K562 (cell line): Measurements from ENCODE around the gene PPP1R3C. TPM values are rescaled to one million over a fixed set of nuclear protein-coding genes. Genes with fewer than 3 reads are reported as not detected.

Source experiments
- ARID1B ChIP-seq: fragments of 450-650 bp; IDR thresholded peaks from 2 replicates; pipeline ENCODE4 v1.6.1; 2016; ENCODE audit warnings: antibody characterized with exemption, mild to moderate bottlenecking, inconsistent platforms
- BDP1 ChIP-seq: IDR thresholded peaks from 3 replicates; pipeline ENCODE4 v1.6.1; 2011; ENCODE audit not compliant: insufficient read length, insufficient read depth
- CBFA2T2 ChIP-seq: fragments of 450-650 bp; conservative IDR thresholded peaks from 2 replicates; pipeline ENCODE4 v1.6.1; 2017; ENCODE audit warnings: mild to moderate bottlenecking
- CTBP1 ChIP-seq: fragments of 450-650 bp; IDR thresholded peaks from 2 replicates; pipeline ENCODE4 v1.6.1; 2016; ENCODE audit warnings: borderline replicate concordance
- DMBX1 ChIP-seq: fragments of 250-450 bp; sonication (Bioruptor Pico); IDR thresholded peaks from 2 replicates; pipeline ENCODE4 v1.8.0; 2022; ENCODE audit warnings: inconsistent platforms, mild to moderate bottlenecking, moderate library complexity, borderline replicate concordance
- EP400 ChIP-seq: fragments of 450-650 bp; IDR thresholded peaks from 2 replicates; pipeline ENCODE4 v1.6.1; 2017; ENCODE audit warnings: antibody characterized with exemption, mild to moderate bottlenecking, moderate library complexity
- GATAD2B ChIP-seq: fragments of 450-650 bp; IDR thresholded peaks from 2 replicates; pipeline ENCODE4 v1.6.1; 2017; ENCODE audit warnings: mild to moderate bottlenecking, borderline replicate concordance
- JUNB ChIP-seq: fragments of 450-650 bp; formaldehyde crosslinking; conservative IDR thresholded peaks from 2 replicates; pipeline ENCODE4 v1.4.0; 2020; ENCODE audit warnings: mild to moderate bottlenecking
- KLF16 ChIP-seq: IDR thresholded peaks from 2 replicates; pipeline ENCODE4 v1.6.1; 2016; ENCODE audit warnings: antibody characterized with exemption
- LARP7 ChIP-seq: fragments of 450-650 bp; IDR thresholded peaks from 2 replicates; pipeline ENCODE4 v1.6.1; 2016
- NKRF ChIP-seq: fragments of 450-650 bp; IDR thresholded peaks from 2 replicates; pipeline ENCODE4 v1.6.1; 2016; ENCODE audit warnings: borderline replicate concordance
- NR2C2 ChIP-seq, 2 experiments: fragments of 200-800 bp in 1 of 2; sonication (Bioruptor generic) in 1 of 2; sonication (generic) in 1 of 2; formaldehyde crosslinking in 1 of 2; IDR thresholded peaks; 2 replicates each; pipeline versions ENCODE4 v1.6.1 to v1.8.0; 2016 to 2022; ENCODE audit warnings: mild to moderate bottlenecking in 1 of 2, missing compliant biosample characterization in 1 of 2, missing genetic modification characterization in 1 of 2, missing genetic modification reagents in 1 of 2
- NUFIP1 ChIP-seq: fragments of 450-650 bp; IDR thresholded peaks from 2 replicates; pipeline ENCODE4 v1.6.1; 2018; ENCODE audit not compliant: partially characterized antibody
- PHB2 ChIP-seq: fragments of 450-650 bp; IDR thresholded peaks from 2 replicates; pipeline ENCODE4 v1.6.1; 2017; ENCODE audit warnings: low read depth
- PKNOX1 ChIP-seq: fragments of 450-650 bp; IDR thresholded peaks from 2 replicates; pipeline ENCODE4 v1.6.1; 2016
- SMARCE1 ChIP-seq: fragments of 450-650 bp; IDR thresholded peaks from 2 replicates; pipeline ENCODE4 v1.7.1; 2016; ENCODE audit warnings: mild to moderate bottlenecking
- YBX1 ChIP-seq: fragments of 450-650 bp; IDR thresholded peaks from 2 replicates; pipeline ENCODE4 v1.7.1; 2016; ENCODE audit warnings: mild to moderate bottlenecking
- ZBTB17 ChIP-seq: fragments of 450-650 bp; formaldehyde crosslinking; IDR thresholded peaks from 2 replicates; pipeline ENCODE4 v1.4.0; 2020; ENCODE audit warnings: mild to moderate bottlenecking
- ZBTB5 ChIP-seq: fragments of 450-650 bp; IDR thresholded peaks from 2 replicates; pipeline ENCODE4 v1.6.1; 2017; ENCODE audit warnings: antibody characterized with exemption
- ZC3H4 ChIP-seq: sonication (generic); formaldehyde crosslinking; IDR thresholded peaks from 2 replicates; pipeline ENCODE4 v1.9.0; 2021; ENCODE audit warnings: missing genetic modification reagents, borderline replicate concordance
- ZNF124 ChIP-seq: sonication (generic); formaldehyde crosslinking; IDR thresholded peaks from 2 replicates; pipeline ENCODE4 v1.8.1; 2022; ENCODE audit warnings: missing genetic modification reagents
- ZNF232 ChIP-seq: sonication (generic); formaldehyde crosslinking; IDR thresholded peaks from 2 replicates; pipeline ENCODE4 v1.8.0; 2022; ENCODE audit warnings: mild to moderate bottlenecking, missing genetic modification reagents
- ZNF277 ChIP-seq: fragments of 250-450 bp; sonication (Bioruptor Pico); IDR thresholded peaks from 2 replicates; pipeline ENCODE4 v1.8.0; 2022; ENCODE audit warnings: inconsistent platforms, mild to moderate bottlenecking, moderate library complexity, borderline replicate concordance
- ZNF551 ChIP-seq: fragments of 250-450 bp; sonication (Bioruptor Pico); IDR thresholded peaks from 2 replicates; pipeline ENCODE4 v1.5.0; 2021; ENCODE audit warnings: mild to moderate bottlenecking, moderate library complexity
- ZNF79 ChIP-seq: fragments of 250-450 bp; sonication (Bioruptor Pico); IDR thresholded peaks from 2 replicates; pipeline ENCODE4 v1.4.0; 2020; ENCODE audit warnings: low read depth, mild to moderate bottlenecking, moderate library complexity
- polyA plus RNA-seq, 8 experiments: library from polyadenylated mRNA; depleted of rRNA in 4 of 8; stranded (reverse) in 5 of 8; unstranded in 3 of 8; fragments of >200 nt; fragmentation: Nextera tagmentation in 2 of 8; fragmentation: Illumina TruSeq in 1 of 8; extraction: Ambion mirVana in 2 of 8; extraction: Trizol in 1 of 8; gene quantifications; 2 replicates each; pipeline versions ENCODE4 v1.2.1 to v1.2.3, GENCODE V29; 2011 to 2014; ENCODE audit warnings: inconsistent platforms in 1 of 8, missing spikeins in 1 of 8
- total RNA-seq, 7 experiments: library from RNA; depleted of rRNA in 6 of 7; stranded (reverse); fragments of >200 nt in 6 of 7; fragmentation: Illumina TruSeq in 2 of 7; extraction: Trizol in 2 of 7; gene quantifications; 2 replicates each; pipeline versions ENCODE4 v1.2.1 to v1.2.3, GENCODE V29; 2011 to 2021; ENCODE audit warnings: low replicate concordance in 1 of 7

PPP1R3C gene
- total and polyA plus RNA-seq, 9 of the 15 experiments (the other 6 are each of a cell fraction or from before 2014, with no cell fraction given): 0.06 to 0.24 (median 0.12) TPM; not detected in 3

- TF ChIP-seq ZBTB5 (no peak), PKNOX1 (0 out of 2 replicates have a peak, but pooled peaks have one; percentile 17), PHB2 (no peak), ZNF79 (CRISPR knock-in tag) (no peak), NR2C2 (CRISPR knock-in tag; IDR thresholded peaks at IDR 0.05) (no peak), NR2C2 (tag; IDR thresholded peaks at IDR 0.05) (peak; percentile 31; the same call in 1 of the 2 replicates), SMARCE1 (no peak), JUNB (CRISPR knock-in tag) (no peak), ZC3H4 (CRISPR knock-in tag) (no peak), LARP7 (no peak), DMBX1 (peak; percentile 71), ZBTB17 (CRISPR knock-in tag) (no peak), CBFA2T2 (no peak), GATAD2B (no peak), BDP1 (no peak), ZNF232 (CRISPR knock-in tag) (no peak), ZNF124 (CRISPR knock-in tag) (no peak), CTBP1 (no peak), ARID1B (peak; percentile 30; the same call in 1 of the 2 replicates), EP400 (no peak), ZNF277 (CRISPR knock-in tag) (no peak), KLF16 (no peak), NKRF (no peak), YBX1 (no peak), ZNF551 (CRISPR knock-in tag) (no peak), NUFIP1 (no peak)
Observed at GRCh38 chr10:91613411-91614187, 19.3 kb downstream of the PPP1R3C start (continued).
